ENCODE measurements around the gene ZNF625.

DNA sequence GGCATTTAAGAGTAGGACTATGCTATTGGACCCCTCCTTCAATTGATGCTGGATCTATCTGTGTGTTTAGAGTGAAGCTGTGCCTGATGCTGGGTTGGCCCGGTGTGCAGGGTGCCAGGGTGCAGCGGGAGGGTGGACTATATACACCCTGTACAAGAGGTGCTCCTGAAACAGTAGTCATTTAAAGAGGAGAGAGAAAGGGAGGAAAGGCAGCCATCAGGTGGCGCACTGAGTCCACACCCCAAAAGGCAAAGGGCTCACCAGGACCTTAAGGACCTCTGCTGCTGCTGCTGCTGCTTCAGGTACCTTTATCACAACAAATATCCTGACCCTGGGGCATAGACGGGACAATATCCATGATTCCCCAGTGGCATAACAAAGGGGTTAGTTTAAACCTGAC, 45.7 kb upstream of the ZNF625 start:
- TF ChIP-seq CTCF (IDR thresholded peaks at IDR 0.05) (no peak), POLR2A (IDR thresholded peaks at IDR 0.05) (no peak)
